ENCODE measurements around the gene CDH16. TPM values are rescaled to one million over a fixed set of nuclear protein-coding genes. Genes with fewer than 3 reads are reported as not detected.

The CDH16 gene
- total and polyA plus RNA-seq, 2 experiments from 2014 or later: 3.2 to 4.4 TPM

GRCh38 chr16:66939366-66939765 lies 20.7 kb upstream of the CDH16 start:
- TF ChIP-seq EZH2 (IDR thresholded peaks at IDR 0.05; ENCODE audit: borderline replicate concordance) (no peak), EZH2phosphoT487 (IDR thresholded peaks at IDR 0.05; ENCODE audit: low read depth, severe bottlenecking, unreplicated experiment) (no peak)
- TF ChIP-seq, protein P1, sequence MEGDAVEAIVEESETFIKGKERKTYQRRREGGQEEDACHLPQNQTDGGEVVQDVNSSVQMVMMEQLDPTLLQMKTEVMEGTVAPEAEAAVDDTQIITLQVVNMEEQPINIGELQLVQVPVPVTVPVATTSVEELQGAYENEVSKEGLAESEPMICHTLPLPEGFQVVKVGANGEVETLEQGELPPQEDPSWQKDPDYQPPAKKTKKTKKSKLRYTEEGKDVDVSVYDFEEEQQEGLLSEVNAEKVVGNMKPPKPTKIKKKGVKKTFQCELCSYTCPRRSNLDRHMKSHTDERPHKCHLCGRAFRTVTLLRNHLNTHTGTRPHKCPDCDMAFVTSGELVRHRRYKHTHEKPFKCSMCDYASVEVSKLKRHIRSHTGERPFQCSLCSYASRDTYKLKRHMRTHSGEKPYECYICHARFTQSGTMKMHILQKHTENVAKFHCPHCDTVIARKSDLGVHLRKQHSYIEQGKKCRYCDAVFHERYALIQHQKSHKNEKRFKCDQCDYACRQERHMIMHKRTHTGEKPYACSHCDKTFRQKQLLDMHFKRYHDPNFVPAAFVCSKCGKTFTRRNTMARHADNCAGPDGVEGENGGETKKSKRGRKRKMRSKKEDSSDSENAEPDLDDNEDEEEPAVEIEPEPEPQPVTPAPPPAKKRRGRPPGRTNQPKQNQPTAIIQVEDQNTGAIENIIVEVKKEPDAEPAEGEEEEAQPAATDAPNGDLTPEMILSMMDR (IDR thresholded peaks at IDR 0.05; ENCODE audit: poor library complexity): no peak
- peaks cover 14% of the 10 kb centered on the region for H3K4me1 ChIP-seq (ENCODE audit: insufficient read depth)
- H3K36me3 ChIP-seq (replicated peaks; ENCODE audit: insufficient read depth, low read depth): no peaks in the 10 kb centered on the region
- no peak overlapping the region for H3K4me2 ChIP-seq
- peaks cover 37% of the 10 kb centered on the region for H3K79me2 ChIP-seq
- no peaks in the 10 kb centered on the region for H3K9me2 ChIP-seq (replicated peaks; ENCODE audit: insufficient read depth)
- H3K27me3 ChIP-seq: no peaks in the 10 kb centered on the region
- H3K27ac ChIP-seq: no peak overlapping the region
- no peaks in the 10 kb centered on the region for H4K20me1 ChIP-seq (ENCODE audit: insufficient read depth, poor library complexity, severe bottlenecking)
- H2AFZ ChIP-seq: no peak overlapping the region
- H3K4me3 ChIP-seq: no peak overlapping the region
- no peak for DNase-seq (ENCODE audit: low spot score)
- H3K9me3 ChIP-seq (ENCODE audit: low read depth): no peaks in the 10 kb centered on the region

GRCh38 chr16:66937725-66938337 lies 19.1 kb upstream of the CDH16 start:
- H3K4me3 ChIP-seq: no peak overlapping the region
- H3K4me2 ChIP-seq: no peak overlapping the region
- H3K27ac ChIP-seq: no peak overlapping the region
- H3K36me3 ChIP-seq (replicated peaks; ENCODE audit: insufficient read depth, low read depth): no peaks in the 10 kb centered on the region
- H3K9me3 ChIP-seq (ENCODE audit: low read depth): no peaks in the 10 kb centered on the region
- WGBS (ENCODE audit: low lambda C conversion rate, missing lambda C conversion rate): 99% methylated on average over 10 of the region's 10 CpGs
- peaks cover 20% of the 10 kb centered on the region for H3K4me1 ChIP-seq (ENCODE audit: insufficient read depth)
- H3K27me3 ChIP-seq: no peaks in the 10 kb centered on the region
- H3K9me2 ChIP-seq (replicated peaks; ENCODE audit: insufficient read depth): no peaks in the 10 kb centered on the region
- H2AFZ ChIP-seq: no peak overlapping the region
- DNase-seq (ENCODE audit: low spot score): no peak
- H4K20me1 ChIP-seq (ENCODE audit: insufficient read depth, poor library complexity, severe bottlenecking): no peaks in the 10 kb centered on the region
- TF ChIP-seq EZH2phosphoT487 (IDR thresholded peaks at IDR 0.05; ENCODE audit: low read depth, severe bottlenecking, unreplicated experiment): no peak
- TF ChIP-seq, protein P1 (IDR thresholded peaks at IDR 0.05; ENCODE audit: poor library complexity): no peak
- no peak for TF ChIP-seq EZH2 (IDR thresholded peaks at IDR 0.05; ENCODE audit: borderline replicate concordance)
- H3K79me2 ChIP-seq: peaks cover 50% of the 10 kb centered on the region

DNA sequence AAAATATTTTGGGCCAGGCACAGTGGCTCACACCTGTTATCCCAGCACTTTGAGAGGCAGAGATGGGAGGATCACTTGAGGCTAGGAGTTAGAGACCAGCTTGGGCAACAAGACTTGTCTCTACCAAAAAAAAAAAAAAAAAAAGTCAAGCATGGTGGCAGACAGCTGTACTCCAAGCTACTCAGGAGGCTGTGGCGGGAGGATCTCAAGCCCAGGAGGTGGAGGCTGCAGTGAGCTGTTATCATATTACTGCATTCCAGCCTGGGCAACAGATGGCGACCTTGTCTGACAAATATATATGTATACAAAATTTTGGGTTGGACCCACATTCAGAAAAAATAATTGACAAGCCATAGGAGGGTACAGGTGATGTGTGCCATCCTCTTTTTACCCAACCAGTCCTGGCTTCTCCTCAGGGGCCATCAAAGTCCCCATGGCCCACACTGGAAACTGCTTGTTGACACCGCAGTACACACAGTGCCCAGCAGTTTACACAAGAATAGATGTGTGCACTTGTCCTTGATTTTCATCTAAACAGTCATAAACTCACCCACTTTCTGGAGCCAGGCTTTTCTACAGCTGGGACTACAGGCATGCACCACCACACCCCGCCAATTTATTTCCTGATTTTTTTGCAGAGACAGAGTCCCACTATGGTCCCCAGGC lies 18.3 kb upstream of the CDH16 start:
- Histone ChIP-seq H3K9me2 (replicated peaks; ENCODE audit: insufficient read depth) (no peaks in the 10 kb centered on the region), H3K36me3 (replicated peaks; ENCODE audit: insufficient read depth, low read depth) (no peaks in the 10 kb centered on the region), H3K4me1 (ENCODE audit: insufficient read depth) (peaks cover 22% of the 10 kb centered on the region), H3K4me3 (no peak overlapping the region), H2AFZ (no peak overlapping the region), H4K20me1 (ENCODE audit: insufficient read depth, poor library complexity, severe bottlenecking) (no peaks in the 10 kb centered on the region), H3K27me3 (no peaks in the 10 kb centered on the region), H3K27ac (no peak overlapping the region), H3K9me3 (ENCODE audit: low read depth) (no peaks in the 10 kb centered on the region), H3K4me2 (peak overlapping the region; percentile 99), H3K79me2 (peaks cover 52% of the 10 kb centered on the region)
- DNase-seq (ENCODE audit: low spot score): no peak
- 93% methylated on average over 4 of the region's 4 CpGs for WGBS (ENCODE audit: low lambda C conversion rate, missing lambda C conversion rate)
- TF ChIP-seq EZH2 (IDR thresholded peaks at IDR 0.05; ENCODE audit: borderline replicate concordance): no peak
- TF ChIP-seq, protein P1 (IDR thresholded peaks at IDR 0.05; ENCODE audit: poor library complexity): no peak
- TF ChIP-seq EZH2phosphoT487 (IDR thresholded peaks at IDR 0.05; ENCODE audit: low read depth, severe bottlenecking, unreplicated experiment): no peak

Measured in hepatocyte (in vitro differentiated cells).